GM10266 (cell line): ENCODE results near the gene OCLN.

Experiments used
- DNase-seq: peaks from one replicate; pipeline ENCODE4 v3.0.0; 2012; ENCODE audit errors: extremely low spot score
- TF ChIP-seq, protein P1 (sequence below): IDR thresholded peaks from 2 replicates; pipeline ENCODE4 v1.5.1; 2012; ENCODE audit warnings: mild to moderate bottlenecking, low read depth; ENCODE audit not compliant: control insufficient read depth, insufficient read depth; ENCODE audit errors: missing control alignments

The OCLN gene

DNA sequence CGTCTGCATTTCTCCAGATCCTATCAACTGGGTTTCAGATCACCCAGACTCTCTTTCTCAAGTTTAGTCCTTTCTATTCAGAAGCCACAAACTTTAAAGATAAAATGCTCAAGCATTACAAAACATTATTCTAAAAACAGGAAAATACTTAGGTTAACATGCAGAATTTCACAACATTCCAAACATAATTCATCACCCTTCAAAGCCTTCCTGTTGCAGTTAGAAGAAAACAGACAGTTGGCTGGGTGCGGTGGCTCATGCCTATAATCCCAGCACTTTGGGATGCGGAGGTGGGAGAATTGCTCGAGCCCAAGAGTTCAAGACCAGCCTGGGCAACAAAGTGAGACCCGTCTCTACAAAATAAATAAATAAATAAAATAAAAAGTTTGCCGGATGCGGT, 7.7 kb upstream of the OCLN start:
- DNase-seq, result no peak
- TF ChIP-seq, protein P1, sequence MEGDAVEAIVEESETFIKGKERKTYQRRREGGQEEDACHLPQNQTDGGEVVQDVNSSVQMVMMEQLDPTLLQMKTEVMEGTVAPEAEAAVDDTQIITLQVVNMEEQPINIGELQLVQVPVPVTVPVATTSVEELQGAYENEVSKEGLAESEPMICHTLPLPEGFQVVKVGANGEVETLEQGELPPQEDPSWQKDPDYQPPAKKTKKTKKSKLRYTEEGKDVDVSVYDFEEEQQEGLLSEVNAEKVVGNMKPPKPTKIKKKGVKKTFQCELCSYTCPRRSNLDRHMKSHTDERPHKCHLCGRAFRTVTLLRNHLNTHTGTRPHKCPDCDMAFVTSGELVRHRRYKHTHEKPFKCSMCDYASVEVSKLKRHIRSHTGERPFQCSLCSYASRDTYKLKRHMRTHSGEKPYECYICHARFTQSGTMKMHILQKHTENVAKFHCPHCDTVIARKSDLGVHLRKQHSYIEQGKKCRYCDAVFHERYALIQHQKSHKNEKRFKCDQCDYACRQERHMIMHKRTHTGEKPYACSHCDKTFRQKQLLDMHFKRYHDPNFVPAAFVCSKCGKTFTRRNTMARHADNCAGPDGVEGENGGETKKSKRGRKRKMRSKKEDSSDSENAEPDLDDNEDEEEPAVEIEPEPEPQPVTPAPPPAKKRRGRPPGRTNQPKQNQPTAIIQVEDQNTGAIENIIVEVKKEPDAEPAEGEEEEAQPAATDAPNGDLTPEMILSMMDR, result no peak

- TF ChIP-seq, protein P1, result no peak
- no peak for DNase-seq
Observed at GRCh38 chr5:69485471-69485870, 7.1 kb upstream of the OCLN start.

GRCh38 chr5:69489246-69489645, 3.3 kb upstream of the OCLN start:
- TF ChIP-seq, protein P1, result no peak
- no peak for DNase-seq

DNA sequence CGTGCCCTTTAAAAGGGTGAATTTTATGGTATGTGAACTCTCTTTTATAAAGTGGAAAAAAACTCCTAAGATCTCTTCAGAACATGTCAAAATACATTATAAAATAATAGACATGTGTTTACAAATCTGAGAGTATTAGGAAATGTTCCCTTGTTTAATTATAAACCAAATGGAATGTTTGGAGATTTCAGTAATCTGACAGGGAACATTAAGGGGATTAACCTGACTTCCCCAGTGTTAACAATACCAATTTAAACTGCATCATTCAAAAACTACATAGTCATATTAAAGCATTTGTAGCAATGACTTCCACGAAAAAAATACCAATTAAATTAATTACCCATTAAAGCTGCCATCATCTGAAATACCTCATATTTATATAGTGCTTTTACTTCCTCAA, 1.6 kb upstream of the OCLN start:
- DNase-seq, result no peak
- TF ChIP-seq, protein P1, result no peak

DNA sequence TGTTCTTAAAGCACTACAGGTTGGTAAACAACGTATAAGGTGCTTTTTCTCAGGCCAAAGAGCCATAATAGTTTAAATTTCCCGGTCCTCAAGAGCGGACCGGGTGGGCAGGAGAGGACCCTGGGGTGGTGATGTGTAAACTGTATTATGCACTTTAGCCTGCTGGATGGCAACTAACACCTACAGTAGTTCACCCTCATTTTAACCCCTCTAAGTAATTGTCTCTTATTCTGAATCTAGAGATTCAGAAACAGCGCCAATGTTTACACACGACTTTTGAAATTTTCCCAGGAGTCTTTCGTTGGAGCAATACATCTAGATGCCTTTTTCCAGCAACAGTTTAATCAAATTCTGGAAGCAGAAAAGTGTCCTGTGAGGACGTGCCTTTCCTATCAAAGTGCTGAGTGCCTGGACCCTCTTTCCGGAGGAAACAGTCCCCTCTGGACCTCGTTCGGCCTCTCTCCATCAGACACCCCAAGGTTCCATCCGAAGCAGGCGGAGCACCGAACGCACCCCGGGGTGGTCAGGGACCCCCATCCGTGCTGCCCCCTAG, 676 bp upstream of the OCLN start:
- TF ChIP-seq, protein P1, result no peak
- DNase-seq, result no peak

GRCh38 chr5:69492923-69493395, 369 bp downstream of the OCLN start:
- peak; percentile 80 for DNase-seq
- TF ChIP-seq, protein P1, result no peak

DNA sequence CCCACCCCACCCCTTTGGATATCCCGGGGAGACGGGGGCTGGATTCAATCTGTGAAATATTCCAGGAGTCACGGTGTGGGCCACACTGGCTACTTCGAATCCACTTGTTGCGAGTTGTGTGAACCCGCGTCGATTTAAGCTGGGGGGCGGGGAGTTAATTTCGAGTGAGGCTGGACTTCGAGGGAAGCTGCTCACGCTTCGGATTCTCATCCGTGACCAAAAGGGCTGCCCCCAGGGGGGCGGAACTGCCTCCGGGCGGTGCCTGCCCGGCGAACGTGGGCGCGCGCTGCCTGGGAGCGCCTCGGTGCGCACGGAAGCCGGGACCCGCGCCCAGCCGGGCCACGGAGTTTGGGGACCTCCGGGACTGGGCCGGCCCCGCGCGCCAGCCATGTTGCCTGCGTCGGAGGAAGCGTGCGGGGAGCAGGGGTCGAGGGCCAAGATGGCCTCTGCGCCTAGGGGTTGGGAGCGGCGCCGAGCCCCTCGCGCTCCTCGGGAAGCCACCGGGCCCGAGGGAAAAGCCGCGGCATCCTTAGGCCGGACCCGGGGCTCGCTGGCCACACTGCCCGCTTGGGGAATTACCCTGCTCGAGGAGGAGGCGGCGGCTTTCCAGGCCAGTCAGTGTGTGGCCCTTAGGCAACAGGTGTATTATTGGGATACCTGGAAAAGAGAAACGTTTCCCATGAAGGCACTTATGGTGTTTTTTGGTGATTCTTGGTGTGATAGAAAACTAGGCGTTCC, 975 bp downstream of the OCLN start:
- peak; percentile 80 for DNase-seq
- TF ChIP-seq, protein P1, result no peak
